Activated CD8-positive, alpha-beta memory T cell treated with anti-CD3 and anti-CD28 coated beads, Interleukin-2, amount 50 U/mL, for 48 hours (primary cell): ENCODE measurements around the gene CREM.
A peak's percentile ranks its signal among the peaks of the same experiment; 100 is the strongest.

Source experiments
- DNase-seq: peaks from one replicate; pipeline ENCODE4 v3.0.0-alpha.2; 2020

The CREM gene

DNA sequence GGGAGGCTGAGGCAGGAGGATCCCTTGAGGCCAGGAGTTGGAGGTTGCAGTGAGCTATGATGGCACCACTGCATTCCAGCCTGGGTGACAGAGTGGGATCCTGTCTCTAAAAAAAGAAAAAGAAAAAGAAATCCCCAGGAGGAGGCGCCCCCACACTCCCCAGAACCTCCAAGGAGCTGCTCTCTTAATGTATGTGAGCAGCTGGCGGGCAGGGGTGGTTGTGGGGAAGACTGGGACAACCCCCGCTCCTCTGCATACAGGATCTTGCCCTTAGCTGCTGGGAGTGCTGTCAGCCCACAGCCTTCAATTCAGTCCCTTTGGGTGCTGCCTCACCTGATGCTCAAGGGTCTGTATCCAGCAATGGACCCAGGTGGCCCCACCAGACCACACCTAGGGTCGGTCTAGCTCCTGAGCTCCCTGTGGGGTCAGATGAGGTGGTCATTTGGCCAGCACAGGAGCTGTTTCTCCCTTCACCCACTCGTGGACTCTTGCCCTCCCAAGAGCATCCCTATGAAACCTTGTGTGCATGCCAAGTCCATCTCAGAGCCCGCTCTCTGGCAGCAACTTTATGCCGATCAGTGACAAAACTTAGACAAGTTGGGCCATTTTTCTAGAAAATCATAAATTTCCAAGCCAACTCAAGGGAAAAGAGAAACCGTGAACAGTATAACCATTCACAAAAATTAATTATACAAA, 97.5 kb downstream of the CREM start:
- peak; percentile 36 for DNase-seq

DNA sequence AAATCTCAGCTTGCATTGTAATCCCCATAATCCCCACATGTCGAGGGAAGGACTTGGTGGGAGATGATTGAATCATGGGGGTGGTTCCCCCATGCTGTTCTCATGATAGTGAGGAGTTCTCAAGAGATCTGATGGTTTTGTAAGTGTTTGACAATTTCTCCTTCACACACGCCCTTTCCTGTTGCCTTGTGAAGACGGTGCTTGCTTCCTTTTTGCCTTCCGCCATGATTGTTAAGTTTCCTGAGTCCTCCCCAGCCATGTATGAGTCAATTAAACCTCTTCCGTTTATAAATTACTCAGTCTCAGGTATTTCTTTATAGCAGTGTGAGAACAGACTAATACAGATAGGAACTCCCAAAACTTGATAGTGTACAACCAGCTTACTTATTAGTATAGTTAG, 98.6 kb downstream of the CREM start:
- no peak for DNase-seq

DNA sequence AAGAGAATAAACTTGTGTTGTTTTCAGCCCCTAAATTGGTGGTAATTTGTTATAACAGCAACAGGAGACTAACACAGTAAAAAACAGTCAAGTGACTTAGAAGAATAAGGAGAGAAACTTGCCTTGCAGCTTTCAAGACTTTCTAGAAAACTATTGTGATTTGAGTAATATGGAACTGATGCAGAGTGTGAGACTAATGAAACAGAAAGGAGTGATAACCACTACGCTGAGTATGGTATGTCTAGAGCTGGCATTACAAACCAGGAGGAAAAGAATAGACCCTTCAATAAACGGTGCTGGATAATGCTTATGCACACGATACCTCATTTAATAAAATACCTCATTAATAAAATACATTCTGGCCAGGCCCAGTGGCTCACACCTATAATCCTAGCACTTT, 99.9 kb downstream of the CREM start:
- no peak for DNase-seq

DNA sequence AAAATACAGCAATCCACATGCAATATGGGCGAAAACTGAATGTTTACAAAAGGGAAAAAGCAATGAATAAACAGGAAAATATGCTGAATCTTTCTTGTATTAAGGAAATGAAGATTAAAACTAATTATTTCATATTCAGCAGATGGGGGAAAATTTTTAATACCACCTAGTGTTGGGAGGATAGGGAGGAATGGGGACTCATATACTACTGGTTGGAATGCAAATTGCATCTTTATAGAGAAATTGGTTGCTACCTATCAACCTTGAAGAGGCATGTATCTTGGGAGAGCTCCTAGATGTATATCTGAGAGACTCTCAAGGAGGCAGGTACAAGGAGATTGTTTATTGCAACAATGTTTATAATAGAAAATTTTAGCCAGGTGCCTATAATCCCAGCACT, 101.4 kb downstream of the CREM start:
- no peak for DNase-seq

- no peak for DNase-seq
Observed at GRCh38 chr10:35231646-35232045, 105.0 kb downstream of the CREM start.

GRCh38 chr10:35232527-35232926, 105.9 kb downstream of the CREM start:
- DNase-seq: no peak

DNA sequence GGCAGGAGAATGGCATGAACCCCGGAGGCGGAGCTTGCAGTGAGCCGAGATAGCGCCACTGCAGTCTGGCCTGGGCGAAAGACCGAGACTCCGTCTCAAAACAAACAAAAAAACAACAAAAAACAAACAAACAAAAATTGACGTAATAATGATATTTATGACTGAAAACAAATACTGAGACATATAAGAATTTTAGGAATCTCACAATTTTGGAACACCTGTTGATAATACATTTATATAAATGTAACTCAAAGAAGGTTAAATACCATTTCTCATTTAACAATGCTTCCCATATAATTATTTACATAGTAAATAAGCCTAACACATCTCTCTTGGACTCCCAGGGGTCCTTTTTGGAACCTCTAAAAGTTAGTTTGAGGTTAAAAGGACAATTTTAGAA, 107.4 kb downstream of the CREM start:
- DNase-seq: no peak

- DNase-seq: no peak
Observed at GRCh38 chr10:35236739-35237138, 110.1 kb downstream of the CREM start.

DNA sequence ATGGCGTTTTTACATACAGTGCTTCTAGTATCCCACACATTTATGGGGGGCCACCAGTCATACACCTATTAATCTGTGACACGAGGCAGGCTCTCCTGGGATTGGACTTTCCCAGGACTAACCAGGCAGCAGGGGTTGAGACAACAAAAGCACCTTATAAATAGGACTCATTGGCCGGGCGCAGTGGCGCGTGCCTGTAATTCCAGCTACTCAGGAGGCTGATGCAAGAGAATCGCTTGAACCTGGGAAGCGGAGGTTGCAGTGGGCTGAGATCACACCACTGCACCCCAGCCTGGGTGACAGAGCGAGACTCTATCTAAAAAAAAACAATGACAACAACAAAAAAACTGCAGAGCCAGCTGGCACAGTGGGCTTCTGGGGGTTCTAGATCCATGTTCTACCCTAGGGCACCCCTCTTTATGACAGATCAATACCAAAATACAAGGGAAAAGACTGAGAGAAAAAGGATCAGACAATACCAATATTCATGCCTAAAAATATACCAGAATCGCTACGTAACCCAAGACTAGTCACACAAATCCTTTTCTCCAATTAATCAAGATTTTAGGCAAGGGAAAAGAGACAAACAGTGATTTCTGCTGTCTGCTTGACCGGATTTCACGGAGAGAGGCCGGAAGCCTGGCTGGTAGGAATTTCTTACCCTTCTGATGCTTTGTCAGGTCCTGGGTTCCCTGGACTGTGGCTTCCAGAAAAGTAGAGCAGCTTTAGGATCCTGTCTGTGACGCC, 111.3 kb downstream of the CREM start:
- no peak for DNase-seq

GRCh38 chr10:35244549-35244948, 117.9 kb downstream of the CREM start:
- DNase-seq: no peak

DNA sequence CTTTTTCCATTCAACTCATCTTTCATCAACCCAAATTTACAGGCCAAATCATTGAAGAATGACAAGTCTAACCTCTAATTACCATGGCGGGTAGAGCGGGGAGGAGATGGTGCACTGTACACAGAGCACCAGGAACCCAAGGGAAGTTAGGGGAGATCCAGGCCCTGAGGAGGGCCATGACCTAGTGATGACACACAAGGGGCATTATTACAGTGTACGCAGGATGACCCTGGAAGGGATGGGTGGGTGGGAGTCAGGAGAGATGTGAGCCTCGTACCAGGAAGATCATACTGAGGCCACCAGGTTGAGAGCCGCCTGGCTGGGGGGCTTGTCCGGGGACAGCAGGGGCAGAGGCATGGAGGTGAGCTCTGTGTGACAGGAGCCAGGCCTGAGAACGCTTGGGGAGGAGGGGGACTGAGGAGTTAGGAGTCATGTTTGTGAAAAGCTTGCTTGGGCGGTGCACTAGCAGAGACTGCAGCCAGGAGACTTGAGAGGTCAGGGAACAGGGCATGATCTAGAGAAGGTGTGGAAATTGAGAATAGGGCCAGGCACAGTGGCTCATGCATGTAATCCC, 120.2 kb downstream of the CREM start:
- no peak for DNase-seq

GRCh38 chr10:35251373-35252100, 124.9 kb downstream of the CREM start:
- no peak for DNase-seq

GRCh38 chr10:35257057-35257983, 130.7 kb downstream of the CREM start:
- no peak for DNase-seq

DNA sequence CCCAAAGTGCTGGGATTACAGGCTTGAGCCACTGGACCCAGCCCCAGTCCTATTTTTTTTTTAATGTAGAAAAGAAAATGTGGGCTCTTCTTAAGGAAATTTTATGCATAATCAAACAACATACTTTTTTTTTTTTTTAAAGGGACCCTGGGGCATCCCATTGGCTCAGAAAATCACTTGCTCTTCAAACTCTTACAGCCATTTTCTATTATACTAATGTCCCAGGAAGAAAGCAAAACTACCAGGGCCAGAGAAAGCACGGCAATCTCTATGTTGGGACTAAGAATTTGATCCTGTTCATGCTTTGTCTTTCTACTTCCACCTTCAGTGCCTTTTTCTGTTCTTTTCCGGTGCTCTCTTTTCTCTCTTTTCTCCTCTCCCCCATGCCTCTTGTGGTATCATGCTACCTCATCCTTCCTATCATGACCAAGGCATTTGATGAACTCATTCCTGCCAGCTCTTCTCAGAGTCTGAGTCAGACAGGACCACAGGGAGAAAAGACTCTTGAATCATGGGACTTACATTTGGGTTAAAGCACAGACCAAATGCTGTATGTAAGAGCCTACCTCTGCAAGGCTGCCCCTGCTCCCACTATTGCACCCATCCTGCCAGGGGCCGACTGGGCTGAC, 133.2 kb downstream of the CREM start:
- DNase-seq: no peak

DNA sequence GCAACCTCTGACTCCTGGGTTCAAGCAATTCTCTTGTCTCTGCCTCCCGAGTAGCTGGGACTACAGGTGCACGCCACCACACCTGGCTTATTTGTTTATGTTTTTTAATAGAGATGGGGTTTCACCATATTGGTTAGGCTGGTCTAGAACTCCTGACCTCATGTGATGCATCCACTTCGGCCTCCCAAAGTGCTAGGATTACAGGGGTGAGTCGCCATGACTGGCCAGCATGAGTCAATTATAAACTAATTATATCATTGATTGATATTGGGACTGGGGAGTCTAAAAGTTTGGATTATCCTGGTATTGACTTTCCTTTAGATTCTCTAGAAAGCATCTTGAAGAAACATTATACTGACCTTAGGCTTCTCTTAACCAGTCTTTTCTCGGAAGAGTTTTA, 135.8 kb downstream of the CREM start:
- DNase-seq: no peak
